Measurements from ENCODE around the gene SEMA4G.

DNA sequence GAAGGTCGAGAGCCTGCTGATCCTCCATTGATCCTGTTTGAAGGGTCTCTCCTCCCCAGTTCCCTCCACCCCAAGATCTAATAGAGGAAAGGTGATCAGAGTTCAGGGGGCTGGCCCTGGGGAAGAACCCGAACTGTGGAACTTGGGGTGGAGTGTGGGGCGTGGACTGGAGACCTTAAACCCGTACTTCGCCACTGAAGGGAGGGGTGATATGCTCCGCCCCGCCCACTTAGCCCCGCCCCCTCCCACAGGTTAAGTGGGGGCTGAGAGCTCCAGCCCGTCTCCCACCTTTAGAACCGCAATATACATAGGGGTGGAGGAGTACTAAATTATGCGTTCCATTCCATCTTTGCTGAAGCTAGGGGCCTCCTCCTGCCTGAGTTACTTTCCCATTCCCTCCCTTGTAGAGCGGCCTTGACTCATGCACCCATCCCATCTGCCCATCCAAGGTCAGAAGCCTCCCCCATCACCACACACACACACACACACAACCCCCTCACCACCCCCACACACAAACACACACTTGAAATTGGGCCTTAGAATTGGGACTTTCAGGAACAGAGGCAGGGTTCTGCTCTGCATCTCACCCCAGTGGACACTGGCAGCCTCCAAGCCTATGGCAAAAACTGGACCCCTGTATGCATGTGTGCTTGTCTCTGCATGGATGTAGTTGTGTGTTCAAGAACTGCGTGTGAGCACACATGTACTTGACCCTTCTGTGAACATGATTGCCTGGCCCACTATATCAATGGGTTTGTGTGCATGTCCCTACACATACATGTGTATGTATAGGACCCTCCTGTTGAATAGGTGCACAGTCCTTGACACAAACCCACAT, 991 bp downstream of the SEMA4G start:
- TF ChIP-seq, protein P1, sequence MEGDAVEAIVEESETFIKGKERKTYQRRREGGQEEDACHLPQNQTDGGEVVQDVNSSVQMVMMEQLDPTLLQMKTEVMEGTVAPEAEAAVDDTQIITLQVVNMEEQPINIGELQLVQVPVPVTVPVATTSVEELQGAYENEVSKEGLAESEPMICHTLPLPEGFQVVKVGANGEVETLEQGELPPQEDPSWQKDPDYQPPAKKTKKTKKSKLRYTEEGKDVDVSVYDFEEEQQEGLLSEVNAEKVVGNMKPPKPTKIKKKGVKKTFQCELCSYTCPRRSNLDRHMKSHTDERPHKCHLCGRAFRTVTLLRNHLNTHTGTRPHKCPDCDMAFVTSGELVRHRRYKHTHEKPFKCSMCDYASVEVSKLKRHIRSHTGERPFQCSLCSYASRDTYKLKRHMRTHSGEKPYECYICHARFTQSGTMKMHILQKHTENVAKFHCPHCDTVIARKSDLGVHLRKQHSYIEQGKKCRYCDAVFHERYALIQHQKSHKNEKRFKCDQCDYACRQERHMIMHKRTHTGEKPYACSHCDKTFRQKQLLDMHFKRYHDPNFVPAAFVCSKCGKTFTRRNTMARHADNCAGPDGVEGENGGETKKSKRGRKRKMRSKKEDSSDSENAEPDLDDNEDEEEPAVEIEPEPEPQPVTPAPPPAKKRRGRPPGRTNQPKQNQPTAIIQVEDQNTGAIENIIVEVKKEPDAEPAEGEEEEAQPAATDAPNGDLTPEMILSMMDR (conservative IDR thresholded peaks at IDR 0.05; ENCODE audit: low read length), result no peak
- TF ChIP-seq EZH2phosphoT487 (IDR thresholded peaks at IDR 0.05; ENCODE audit: borderline replicate concordance, low read depth, low read length), result no peak

Measured in OCI-LY7 (cell line).